ENCODE results near the gene CORO2B. TPM values are rescaled to one million over a fixed set of nuclear protein-coding genes. Genes with fewer than 3 reads are reported as not detected.

CORO2B gene
- polyA plus RNA-seq, 1 of the 3 experiments (the other 2 are of a cell fraction), result 3.6 TPM

GRCh38 chr15:68637767-68638404 lies 59.1 kb downstream of the CORO2B start:
- Histone ChIP-seq H4K20me1 (ENCODE audit: insufficient read depth) (no peaks in the 10 kb centered on the region), H3K9ac (no peak overlapping the region), H3F3A (replicated peaks; ENCODE audit: insufficient read depth) (no peaks in the 10 kb centered on the region), H3K9me2 (no peaks in the 10 kb centered on the region), H3K79me2 (ENCODE audit: insufficient read depth) (no peaks in the 10 kb centered on the region), H2AFZ (ENCODE audit: low read depth) (no peak overlapping the region), H3K36me3 (replicated peaks in 1 of 2; ENCODE audit: control insufficient read depth in 1 of 2, insufficient read depth in 2 of 2, low read length in 1 of 2) (no peaks in the 10 kb centered on the region), H3K27me3 (ENCODE audit: insufficient read depth) (no peaks in the 10 kb centered on the region), H3K4me1 (ENCODE audit: control insufficient read depth in 1 of 2, insufficient read depth in 2 of 2, low read depth in 1 of 2, low read length in 1 of 2) (peaks cover 19 to 46% of the 10 kb centered on the region in 2 experiments; a peak in 3 of 4 replicates), H3K9me3 (no peaks in the 10 kb centered on the region), H3K4me2 (no peak overlapping the region), H3K27ac (ENCODE audit: low read depth in 2 of 2, low read length in 1 of 2) (no peak overlapping the region), H3K4me3 (ENCODE audit: low read depth in 2 of 2, low read length in 1 of 2) (no peak overlapping the region)
- DNase-seq, result no peak
- CTCF ChIA-PET, result interaction anchor here (0.6 to 3.3 kb wide), 8 partner anchors 13 to 361 kb away, joined by 3 to 16 read pairs (median 6); no protein-coding TSS in a partner anchor
- POLR2A ChIA-PET, result no interaction called here
- WGBS (ENCODE audit: low lambda C conversion rate), result 86% methylated on average over 5 of the region's 5 CpGs
- TF ChIP-seq GATA2 (CRISPR knock-in tag; IDR thresholded peaks at IDR 0.05), result no peak
- no peak for TF ChIP-seq TCF12 (IDR thresholded peaks at IDR 0.05)
- TF ChIP-seq, protein P1, sequence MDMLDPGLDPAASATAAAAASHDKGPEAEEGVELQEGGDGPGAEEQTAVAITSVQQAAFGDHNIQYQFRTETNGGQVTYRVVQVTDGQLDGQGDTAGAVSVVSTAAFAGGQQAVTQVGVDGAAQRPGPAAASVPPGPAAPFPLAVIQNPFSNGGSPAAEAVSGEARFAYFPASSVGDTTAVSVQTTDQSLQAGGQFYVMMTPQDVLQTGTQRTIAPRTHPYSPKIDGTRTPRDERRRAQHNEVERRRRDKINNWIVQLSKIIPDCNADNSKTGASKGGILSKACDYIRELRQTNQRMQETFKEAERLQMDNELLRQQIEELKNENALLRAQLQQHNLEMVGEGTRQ (IDR thresholded peaks at IDR 0.05; ENCODE audit: borderline replicate concordance, low read depth, low read length), result no peak
- no peak for TF ChIP-seq FOXJ3 (CRISPR knock-in tag; IDR thresholded peaks at IDR 0.05)
- TF ChIP-seq SIN3A (IDR thresholded peaks at IDR 0.05; ENCODE audit: borderline replicate concordance, low read depth, low read length), result no peak
- no peak for TF ChIP-seq REST (IDR thresholded peaks at IDR 0.05; ENCODE audit: low read depth, low read length)
- TF ChIP-seq, protein P2, sequence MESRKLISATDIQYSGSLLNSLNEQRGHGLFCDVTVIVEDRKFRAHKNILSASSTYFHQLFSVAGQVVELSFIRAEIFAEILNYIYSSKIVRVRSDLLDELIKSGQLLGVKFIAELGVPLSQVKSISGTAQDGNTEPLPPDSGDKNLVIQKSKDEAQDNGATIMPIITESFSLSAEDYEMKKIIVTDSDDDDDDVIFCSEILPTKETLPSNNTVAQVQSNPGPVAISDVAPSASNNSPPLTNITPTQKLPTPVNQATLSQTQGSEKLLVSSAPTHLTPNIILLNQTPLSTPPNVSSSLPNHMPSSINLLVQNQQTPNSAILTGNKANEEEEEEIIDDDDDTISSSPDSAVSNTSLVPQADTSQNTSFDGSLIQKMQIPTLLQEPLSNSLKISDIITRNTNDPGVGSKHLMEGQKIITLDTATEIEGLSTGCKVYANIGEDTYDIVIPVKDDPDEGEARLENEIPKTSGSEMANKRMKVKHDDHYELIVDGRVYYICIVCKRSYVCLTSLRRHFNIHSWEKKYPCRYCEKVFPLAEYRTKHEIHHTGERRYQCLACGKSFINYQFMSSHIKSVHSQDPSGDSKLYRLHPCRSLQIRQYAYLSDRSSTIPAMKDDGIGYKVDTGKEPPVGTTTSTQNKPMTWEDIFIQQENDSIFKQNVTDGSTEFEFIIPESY (IDR thresholded peaks at IDR 0.05; ENCODE audit: borderline replicate concordance, low read depth), result no peak
- TF ChIP-seq MEF2A (IDR thresholded peaks at IDR 0.05; ENCODE audit: borderline replicate concordance, low read depth), result no peak
- no peak for TF ChIP-seq NFIC (IDR thresholded peaks at IDR 0.05; ENCODE audit: borderline replicate concordance)
- no peak for TF ChIP-seq RCOR1 (IDR thresholded peaks at IDR 0.05; ENCODE audit: low read length)
- TF ChIP-seq IRF3 (IDR thresholded peaks at IDR 0.05; ENCODE audit: low read depth, low read length), result no peak
- no peak for TF ChIP-seq FOSL2 (IDR thresholded peaks at IDR 0.05; ENCODE audit: borderline replicate concordance, low read depth)
- no peak for TF ChIP-seq YY1 (IDR thresholded peaks at IDR 0.05; ENCODE audit: low read depth)
- no peak for TF ChIP-seq EP300 (IDR thresholded peaks at IDR 0.05; ENCODE audit: borderline replicate concordance in 1 of 2, low read depth in 1 of 2, low read length in 1 of 2)
- no peak for TF ChIP-seq TEAD4 (IDR thresholded peaks at IDR 0.05; ENCODE audit: borderline replicate concordance, insufficient read depth)
